Activated CD4-positive, alpha-beta T cell treated with anti-CD3 and anti-CD28 coated beads for 36 hours (primary cell): Measurements from ENCODE around the gene ROR2. TPM values are rescaled to one million over a fixed set of nuclear protein-coding genes. Genes with fewer than 3 reads are reported as not detected.

Experiments used
- ATAC-seq: fragments of 200-7000 bp; cut with Tn5 transposase; one replicate; pipeline ENCODE4 v1.10.0; 2021; ENCODE audit warnings: mild to moderate bottlenecking, moderate library complexity
- CTCF ChIA-PET: fragments of 350-600 bp; sonication (Branson Sonifier 250); formaldehyde crosslinking; loops from one replicate; lab custom pipeline; 2021; ENCODE audit warnings: antibody characterized with exemption; lab: Charles Lee
- POLR2A ChIA-PET: fragments of 350-600 bp; sonication (Branson Sonifier 250); formaldehyde crosslinking; loops from one replicate; lab custom pipeline; 2021; ENCODE audit warnings: antibody characterized with exemption, inconsistent platforms; lab: Charles Lee
- DNase-seq: peaks from one replicate; pipeline ENCODE4 v3.0.0-alpha.2; 2020
- H3K27ac Mint-ChIP-seq: one replicate; pipeline ENCODE4 v1.8.0; 2021; ENCODE audit warnings: mixed read lengths
- H3K27me3 Mint-ChIP-seq: one replicate; pipeline ENCODE4 v1.8.0; 2021; ENCODE audit warnings: mixed read lengths
- H3K36me3 Mint-ChIP-seq: one replicate; pipeline ENCODE4 v1.8.0; 2021; ENCODE audit warnings: low read depth, mixed read lengths
- H3K4me1 Mint-ChIP-seq: one replicate; pipeline ENCODE4 v1.8.0; 2021; ENCODE audit warnings: mixed read lengths
- H3K4me3 Mint-ChIP-seq: one replicate; pipeline ENCODE4 v1.8.0; 2021; ENCODE audit warnings: mild to moderate bottlenecking, moderate library complexity, mixed read lengths
- H3K9me3 Mint-ChIP-seq: one replicate; pipeline ENCODE4 v1.8.0; 2021; ENCODE audit warnings: low read depth, mixed read lengths
- intact Hi-C, 2 experiments: fragments of 100-400 bp; cut with DNase I in 1 of 2; cut with micrococcal nuclease in 1 of 2; formaldehyde crosslinking; loops; one replicate each; pipeline versions ENCODE4 v1.14.2 to v1.15.1; 2022 to 2024; cut with DNase I, micrococcal nuclease
- total RNA-seq, 2 experiments: library from RNA; stranded (reverse); gene quantifications; one replicate each; pipeline ENCODE4 v1.2.3, GENCODE V29; 2021

ROR2 gene
- total RNA-seq, 2 experiments from 2014 or later = not detected

- intact Hi-C loops = loop anchor here (1.0 to 10.0 kb wide), 4 partner anchors 294 to 811 kb away; no protein-coding TSS in a partner anchor
- Mint-ChIP-seq H3K27ac (no peak overlapping the region), H3K9me3 (no peaks in the 10 kb centered on the region), H3K4me3 (no peak overlapping the region), H3K27me3 (peaks cover 5% of the 10 kb centered on the region), H3K4me1 (no peaks in the 10 kb centered on the region), H3K36me3 (no peaks in the 10 kb centered on the region)
- DNase-seq (no peak), ATAC-seq (no peak)
- ChIA-PET POLR2A (interaction anchor here (0.6 to 1.0 kb wide), 2 partner anchors 812 to 1057 kb away, joined by 3 to 4 read pairs; no protein-coding TSS in a partner anchor), CTCF (interaction anchor here (0.6 to 2.8 kb wide), 10 partner anchors 8 to 811 kb away, joined by 3 to 11 read pairs (median 4); no protein-coding TSS in a partner anchor)
These were observed 223.5 kb downstream of the ROR2 start for GRCh38 chr9:91726406-91727100.

GRCh38 chr9:91725651-91726050, 224.4 kb downstream of the ROR2 start:
- CTCF ChIA-PET = interaction anchor here (1.2 to 2.8 kb wide), 3 partner anchors 8 to 810 kb away, joined by 3 to 11 read pairs (median 5); no protein-coding TSS in a partner anchor
- no peak for ATAC-seq

GRCh38 chr9:91724609-91725505, 225.2 kb downstream of the ROR2 start:
- no peak overlapping the region for H3K4me3 Mint-ChIP-seq
- peaks cover 17% of the 10 kb centered on the region for H3K27me3 Mint-ChIP-seq
- POLR2A ChIA-PET = interaction anchor here (0.6 kb wide), 1 partner anchor 594 kb away, joined by 3 read pairs; no protein-coding TSS in a partner anchor
- CTCF ChIA-PET = interaction anchor here (1.2 to 1.6 kb wide), 2 partner anchors 9 to 11 kb away, joined by 3 to 5 read pairs; no protein-coding TSS in a partner anchor
- no peak overlapping the region for H3K27ac Mint-ChIP-seq
- DNase-seq = no peak
- H3K4me1 Mint-ChIP-seq = no peaks in the 10 kb centered on the region
- intact Hi-C loops = loop anchor here (5.0 to 10.0 kb wide), 3 partner anchors 293 to 693 kb away; no protein-coding TSS in a partner anchor
- no peaks in the 10 kb centered on the region for H3K36me3 Mint-ChIP-seq
- no peak for ATAC-seq
- no peaks in the 10 kb centered on the region for H3K9me3 Mint-ChIP-seq

More at GRCh38 chr9:91725651-91726050, 224.4 kb downstream of the ROR2 start:
- Mint-ChIP-seq H3K4me1 (no peaks in the 10 kb centered on the region), H3K4me3 (no peak overlapping the region), H3K27me3 (peaks cover 11% of the 10 kb centered on the region), H3K36me3 (no peaks in the 10 kb centered on the region), H3K27ac (no peak overlapping the region), H3K9me3 (no peaks in the 10 kb centered on the region)
- DNase-seq = no peak
- POLR2A ChIA-PET = no interaction called here
- intact Hi-C loops = loop anchor here (5.0 to 10.0 kb wide), 3 partner anchors 293 to 693 kb away; no protein-coding TSS in a partner anchor

- H3K9me3 Mint-ChIP-seq = no peaks in the 10 kb centered on the region
- intact Hi-C loops = loop anchor here in 1 of 2 experiments (10.0 kb wide), 1 partner anchor 689 kb away; no protein-coding TSS in a partner anchor
- no peaks in the 10 kb centered on the region for H3K4me1 Mint-ChIP-seq
- DNase-seq = no peak
- no peak for ATAC-seq
- peaks cover 25% of the 10 kb centered on the region for H3K27me3 Mint-ChIP-seq
- no peak overlapping the region for H3K27ac Mint-ChIP-seq
- H3K36me3 Mint-ChIP-seq = no peaks in the 10 kb centered on the region
- H3K4me3 Mint-ChIP-seq = no peak overlapping the region
- POLR2A ChIA-PET = no interaction called here
- CTCF ChIA-PET = interaction anchor here (0.8 kb wide), 1 partner anchor 808 kb away, joined by 3 read pairs; no protein-coding TSS in a partner anchor
These were observed 226.0 kb downstream of the ROR2 start for GRCh38 chr9:91724068-91724440.

- Mint-ChIP-seq H3K4me3 (no peak overlapping the region), H3K27me3 (peaks cover 28% of the 10 kb centered on the region), H3K4me1 (no peaks in the 10 kb centered on the region), H3K36me3 (no peaks in the 10 kb centered on the region), H3K27ac (no peak overlapping the region), H3K9me3 (no peaks in the 10 kb centered on the region)
- CTCF ChIA-PET = interaction anchor here (0.8 to 1.8 kb wide), 4 partner anchors 33 to 809 kb away, joined by 3 to 6 read pairs (median 3); no protein-coding TSS in a partner anchor
- DNase-seq (no peak), ATAC-seq (no peak)
- intact Hi-C loops = loop anchor here in 1 of 2 experiments (10.0 kb wide), 1 partner anchor 689 kb away; no protein-coding TSS in a partner anchor
- POLR2A ChIA-PET = no interaction called here
These were observed 226.5 kb downstream of the ROR2 start for GRCh38 chr9:91723420-91724067.

GRCh38 chr9:91720751-91721705, 229.0 kb downstream of the ROR2 start:
- Mint-ChIP-seq H3K4me1 (no peaks in the 10 kb centered on the region), H3K27me3 (peaks cover 43% of the 10 kb centered on the region), H3K36me3 (no peaks in the 10 kb centered on the region), H3K4me3 (no peak overlapping the region), H3K27ac (no peak overlapping the region), H3K9me3 (peaks cover 6% of the 10 kb centered on the region)
- DNase-seq (no peak), ATAC-seq (no peak)
- POLR2A ChIA-PET = interaction anchor here (0.6 kb wide), 1 partner anchor 736 kb away, joined by 5 read pairs; no protein-coding TSS in a partner anchor
- intact Hi-C loops = loop anchor here in 1 of 2 experiments (10.0 kb wide), 1 partner anchor 686 kb away; no protein-coding TSS in a partner anchor
- CTCF ChIA-PET = interaction anchor here (1.3 kb wide), 1 partner anchor 808 kb away, joined by 4 read pairs; no protein-coding TSS in a partner anchor

GRCh38 chr9:91720313-91720712, 229.7 kb downstream of the ROR2 start:
- DNase-seq = no peak
- intact Hi-C loops = loop anchor here in 1 of 2 experiments (10.0 kb wide), 1 partner anchor 686 kb away; no protein-coding TSS in a partner anchor
- ATAC-seq = no peak
- peaks cover 6% of the 10 kb centered on the region for H3K9me3 Mint-ChIP-seq
- POLR2A ChIA-PET = no interaction called here
- peaks cover 47% of the 10 kb centered on the region for H3K27me3 Mint-ChIP-seq
- H3K4me3 Mint-ChIP-seq = no peak overlapping the region
- H3K36me3 Mint-ChIP-seq = no peaks in the 10 kb centered on the region
- H3K27ac Mint-ChIP-seq = no peak overlapping the region
- H3K4me1 Mint-ChIP-seq = no peaks in the 10 kb centered on the region
- CTCF ChIA-PET = interaction anchor here (1.3 kb wide), 2 partner anchors 15 to 807 kb away, joined by 4 to 5 read pairs; no protein-coding TSS in a partner anchor

- Mint-ChIP-seq H3K4me1 (no peaks in the 10 kb centered on the region), H3K36me3 (no peaks in the 10 kb centered on the region), H3K27ac (no peak overlapping the region), H3K4me3 (no peak overlapping the region), H3K9me3 (peaks cover 6% of the 10 kb centered on the region), H3K27me3 (peaks cover 54% of the 10 kb centered on the region)
- ATAC-seq (no peak), DNase-seq (no peak)
- intact Hi-C loops = no loop called here
- CTCF ChIA-PET = interaction anchor here (0.6 to 1.2 kb wide), 5 partner anchors 9 to 1798 kb away, joined by 3 to 5 read pairs (median 3); no protein-coding TSS in a partner anchor
- POLR2A ChIA-PET = no interaction called here
These were observed 232.0 kb downstream of the ROR2 start for GRCh38 chr9:91718071-91718470.

GRCh38 chr9:91716815-91717214, 233.2 kb downstream of the ROR2 start:
- ChIA-PET CTCF (interaction anchor here (1.4 kb wide), 1 partner anchor 802 kb away, joined by 3 read pairs; no protein-coding TSS in a partner anchor), POLR2A (no interaction called here)
- DNase-seq (no peak), ATAC-seq (no peak)
- intact Hi-C loops = no loop called here
- no peak overlapping the region for H3K27ac Mint-ChIP-seq
- no peak overlapping the region for H3K4me3 Mint-ChIP-seq
- no peaks in the 10 kb centered on the region for H3K4me1 Mint-ChIP-seq
- no peaks in the 10 kb centered on the region for H3K36me3 Mint-ChIP-seq
- H3K9me3 Mint-ChIP-seq = peaks cover 6% of the 10 kb centered on the region
- peaks cover 57% of the 10 kb centered on the region for H3K27me3 Mint-ChIP-seq
